Mesothelial cell of epicardium (in vitro differentiated cells): Measurements from ENCODE around the gene GNB1. TPM values are rescaled to one million over a fixed set of nuclear protein-coding genes. Genes with fewer than 3 reads are reported as not detected.

Source experiments
- DNase-seq, 2 experiments: peaks; one replicate each; pipeline ENCODE4 v3.0.0; 2021; ENCODE audit warnings: low spot score in 2 of 2; ENCODE audit not compliant: unreplicated experiment in 2 of 2
- H3K27ac Mint-ChIP-seq: 2 replicates; pipeline ENCODE4 v1.8.0; 2021; ENCODE audit warnings: mixed read lengths
- H3K27me3 Mint-ChIP-seq: 2 replicates; pipeline ENCODE4 v1.8.0; 2021; ENCODE audit warnings: low read depth, mixed read lengths
- H3K36me3 Mint-ChIP-seq: 2 replicates; pipeline ENCODE4 v1.8.0; 2021; ENCODE audit warnings: mixed read lengths
- H3K4me1 Mint-ChIP-seq: 2 replicates; pipeline ENCODE4 v1.8.0; 2021; ENCODE audit warnings: mixed read lengths
- H3K4me3 Mint-ChIP-seq: 2 replicates; pipeline ENCODE4 v1.8.0; 2021; ENCODE audit warnings: mild to moderate bottlenecking, moderate library complexity, mixed read lengths
- H3K9me3 Mint-ChIP-seq: 2 replicates; pipeline ENCODE4 v1.8.0; 2021; ENCODE audit warnings: mixed read lengths
- CTCF ChIP-seq: fragments of 200-600 bp; sonication (generic); IDR thresholded peaks from one replicate; pipeline ENCODE4 v1.5.0; 2021; ENCODE audit warnings: antibody characterized with exemption; ENCODE audit not compliant: unreplicated experiment
- total RNA-seq: library from RNA; stranded (reverse); gene quantifications from 3 replicates; pipeline ENCODE4 v1.2.1, GENCODE V29; 2021

The GNB1 gene
- total RNA-seq, 1 donor from 2014 or later: 272 TPM

- Mint-ChIP-seq H3K27ac (no peak overlapping the region), H3K4me1 (no peaks in the 10 kb centered on the region), H3K36me3 (peaks cover 26% of the 10 kb centered on the region), H3K27me3 (no peaks in the 10 kb centered on the region), H3K9me3 (peaks cover 6% of the 10 kb centered on the region), H3K4me3 (no peak overlapping the region)
- TF ChIP-seq CTCF: no peak
- DNase-seq: no peak
Observed at GRCh38 chr1:1763657-1764621, 126.9 kb downstream of the GNB1 start.

GRCh38 chr1:1761504-1762376 lies 129.1 kb downstream of the GNB1 start:
- no peaks in the 10 kb centered on the region for H3K27me3 Mint-ChIP-seq
- no peaks in the 10 kb centered on the region for H3K9me3 Mint-ChIP-seq
- no peak overlapping the region for H3K4me3 Mint-ChIP-seq
- H3K27ac Mint-ChIP-seq: no peak overlapping the region
- no peak for TF ChIP-seq CTCF
- no peaks in the 10 kb centered on the region for H3K4me1 Mint-ChIP-seq
- H3K36me3 Mint-ChIP-seq: peaks cover 15% of the 10 kb centered on the region
- DNase-seq: no peak

GRCh38 chr1:1760715-1761114 lies 130.2 kb downstream of the GNB1 start:
- Mint-ChIP-seq H3K9me3 (no peaks in the 10 kb centered on the region), H3K27me3 (no peaks in the 10 kb centered on the region), H3K4me3 (no peak overlapping the region), H3K27ac (no peak overlapping the region), H3K4me1 (no peaks in the 10 kb centered on the region), H3K36me3 (peaks cover 15% of the 10 kb centered on the region)
- no peak for DNase-seq
- TF ChIP-seq CTCF: no peak

GRCh38 chr1:1760345-1760650 lies 130.6 kb downstream of the GNB1 start:
- Mint-ChIP-seq H3K4me1 (no peaks in the 10 kb centered on the region), H3K9me3 (no peaks in the 10 kb centered on the region), H3K36me3 (peaks cover 16% of the 10 kb centered on the region), H3K4me3 (no peak overlapping the region), H3K27me3 (no peaks in the 10 kb centered on the region), H3K27ac (no peak overlapping the region)
- no peak for DNase-seq
- TF ChIP-seq CTCF: no peak

- H3K4me1 Mint-ChIP-seq: no peaks in the 10 kb centered on the region
- no peaks in the 10 kb centered on the region for H3K9me3 Mint-ChIP-seq
- H3K27me3 Mint-ChIP-seq: no peaks in the 10 kb centered on the region
- H3K4me3 Mint-ChIP-seq: no peak overlapping the region
- H3K36me3 Mint-ChIP-seq: peaks cover 17% of the 10 kb centered on the region
- no peak for TF ChIP-seq CTCF
- DNase-seq: no peak
- H3K27ac Mint-ChIP-seq: no peak overlapping the region
Observed at GRCh38 chr1:1759456-1760344, 131.2 kb downstream of the GNB1 start.
